ENCODE results near the gene THSD4. TPM values are rescaled to one million over a fixed set of nuclear protein-coding genes. Genes with fewer than 3 reads are reported as not detected.

THSD4 gene
- total and polyA plus RNA-seq, 2 of the 8 experiments (the other 6 are each of a cell fraction or from before 2014, with no cell fraction given), result 2.5 to 6.2 TPM

DNA sequence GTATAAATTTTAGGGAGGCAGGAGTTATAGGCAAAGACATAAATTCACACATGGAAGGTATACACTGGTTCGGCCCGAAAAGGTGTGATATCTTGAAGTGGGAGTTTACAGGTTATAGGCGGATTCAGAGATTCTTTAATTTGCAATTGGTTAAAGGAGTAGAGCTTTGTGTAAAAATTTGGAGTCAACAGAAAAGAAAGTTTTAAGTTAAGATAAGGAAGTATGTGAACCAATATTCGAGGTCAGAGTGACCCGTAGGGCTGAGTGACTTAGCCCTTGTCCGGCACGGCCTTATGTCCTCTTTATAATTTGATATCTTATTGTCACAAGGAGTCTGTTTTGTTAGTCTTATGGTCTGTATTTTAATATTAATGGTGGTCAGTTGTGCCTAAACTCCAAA, 10.6 kb upstream of the THSD4 start:
- no peaks in the 10 kb centered on the region for H3K79me2 ChIP-seq (ENCODE audit: control insufficient read depth in 1 of 2, insufficient read depth in 2 of 2, low read length in 2 of 2)
- CTCF ChIA-PET (ENCODE audit: partially characterized antibody), result interaction anchor here (1.4 to 2.5 kb wide), 5 partner anchors 9 to 94 kb away, joined by 3 to 15 read pairs (median 12); no protein-coding TSS in a partner anchor
- H3K4me1 ChIP-seq (replicated peaks in 1 of 4; ENCODE audit: control insufficient read depth in 3 of 4, insufficient read depth in 4 of 4, low read length in 3 of 4), result peaks cover 0 to 2% (median under 1%) of the 10 kb centered on the region in 4 experiments; a peak in 3 of 7 replicates
- H3K23me2 ChIP-seq (ENCODE audit: low read depth, low read length), result no peaks in the 10 kb centered on the region
- H4K8ac ChIP-seq (ENCODE audit: extremely low read depth, insufficient read depth, low read length), result no peak overlapping the region
- no peak overlapping the region for H2AK5ac ChIP-seq (ENCODE audit: low read depth, low read length)
- no peak overlapping the region for H3K4me3 ChIP-seq (ENCODE audit: extremely low read depth in 1 of 4, insufficient read depth in 2 of 4, low read depth in 3 of 4, low read length in 4 of 4)
- H3K79me1 ChIP-seq (ENCODE audit: low read depth, low read length), result no peaks in the 10 kb centered on the region
- H3K23ac ChIP-seq (ENCODE audit: insufficient read length), result no peak overlapping the region
- no peak for DNase-seq (ENCODE audit: low read depth in 1 of 2, low spot score in 2 of 2)
- 90% methylated on average over 7 of the region's 7 CpGs; no CpG with 5 or more reads in 1 of the 2 experiments for WGBS, 2 experiments (ENCODE audit: extremely low coverage in 1 of 2, insufficient coverage in 1 of 2, insufficient read length in 1 of 2, insufficient replicate concordance in 2 of 2, low coverage in 1 of 2, low lambda C conversion rate in 2 of 2, missing lambda C conversion rate in 1 of 2)
- no peak overlapping the region for H2BK5ac ChIP-seq (ENCODE audit: low read depth, low read length)
- no peak overlapping the region for H2BK15ac ChIP-seq (ENCODE audit: low read length)
- no peak overlapping the region for H3K56ac ChIP-seq (replicated peaks; ENCODE audit: insufficient read length, low read depth, low read length)
- H3K36me3 ChIP-seq (ENCODE audit: control insufficient read depth in 2 of 4, insufficient read depth in 4 of 4, low read length in 3 of 4), result no peaks in the 10 kb centered on the region
- POLR2A ChIA-PET (ENCODE audit: partially characterized antibody), result no interaction called here
- no peak overlapping the region for H2BK12ac ChIP-seq (ENCODE audit: low read depth, low read length)
- no peak overlapping the region for H4K5ac ChIP-seq (ENCODE audit: insufficient read length, low read depth, low read length)
- no peak overlapping the region for H3K27ac ChIP-seq (ENCODE audit: low read depth, low read length)
- H2BK20ac ChIP-seq (ENCODE audit: low read length), result no peak overlapping the region
- H3K4ac ChIP-seq (replicated peaks; ENCODE audit: insufficient read length, low read depth, low read length), result no peak overlapping the region
- H2BK120ac ChIP-seq (replicated peaks; ENCODE audit: low read depth, low read length), result no peak overlapping the region
- H3K4me2 ChIP-seq (ENCODE audit: insufficient read depth in 1 of 2, low read depth in 2 of 2, low read length in 2 of 2), result no peak overlapping the region
- no peak for TF ChIP-seq SRF (IDR thresholded peaks at IDR 0.05; ENCODE audit: low read depth, low read length)
- no peak for TF ChIP-seq TBP (IDR thresholded peaks at IDR 0.05; ENCODE audit: low read depth, low read length)
- no peak for TF ChIP-seq EGR1 (IDR thresholded peaks at IDR 0.05; ENCODE audit: borderline replicate concordance, low read depth, low read length)
- TF ChIP-seq SIX5 (IDR thresholded peaks at IDR 0.05; ENCODE audit: low read depth, low read length), result no peak
- TF ChIP-seq, protein P1, sequence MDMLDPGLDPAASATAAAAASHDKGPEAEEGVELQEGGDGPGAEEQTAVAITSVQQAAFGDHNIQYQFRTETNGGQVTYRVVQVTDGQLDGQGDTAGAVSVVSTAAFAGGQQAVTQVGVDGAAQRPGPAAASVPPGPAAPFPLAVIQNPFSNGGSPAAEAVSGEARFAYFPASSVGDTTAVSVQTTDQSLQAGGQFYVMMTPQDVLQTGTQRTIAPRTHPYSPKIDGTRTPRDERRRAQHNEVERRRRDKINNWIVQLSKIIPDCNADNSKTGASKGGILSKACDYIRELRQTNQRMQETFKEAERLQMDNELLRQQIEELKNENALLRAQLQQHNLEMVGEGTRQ (IDR thresholded peaks at IDR 0.05; ENCODE audit: low read length), result no peak
- no peak for TF ChIP-seq GABPA (IDR thresholded peaks at IDR 0.05; ENCODE audit: borderline replicate concordance, insufficient read depth, low read length)
- TF ChIP-seq, protein P2, sequence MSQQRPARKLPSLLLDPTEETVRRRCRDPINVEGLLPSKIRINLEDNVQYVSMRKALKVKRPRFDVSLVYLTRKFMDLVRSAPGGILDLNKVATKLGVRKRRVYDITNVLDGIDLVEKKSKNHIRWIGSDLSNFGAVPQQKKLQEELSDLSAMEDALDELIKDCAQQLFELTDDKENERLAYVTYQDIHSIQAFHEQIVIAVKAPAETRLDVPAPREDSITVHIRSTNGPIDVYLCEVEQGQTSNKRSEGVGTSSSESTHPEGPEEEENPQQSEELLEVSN (IDR thresholded peaks at IDR 0.05), result no peak
- TF ChIP-seq NRF1 (IDR thresholded peaks at IDR 0.05; ENCODE audit: low read depth, low read length), result no peak
- no peak for TF ChIP-seq JUN (IDR thresholded peaks at IDR 0.05; ENCODE audit: low read depth, low read length)
- no peak for TF ChIP-seq CTBP2 (IDR thresholded peaks at IDR 0.05; ENCODE audit: borderline replicate concordance, insufficient read depth, insufficient read length, low read length)
- no peak for TF ChIP-seq CEBPB (IDR thresholded peaks at IDR 0.05; ENCODE audit: low read depth, low read length)
- no peak overlapping the region for H3K18ac ChIP-seq (ENCODE audit: extremely low read depth, low read length)
- no peaks in the 10 kb centered on the region for H3K9me3 ChIP-seq (ENCODE audit: insufficient read depth in 2 of 2, low read depth in 1 of 2, low read length in 1 of 2)
- H3K14ac ChIP-seq (ENCODE audit: insufficient read length), result no peak overlapping the region
- H3K9ac ChIP-seq (replicated peaks in 1 of 4; ENCODE audit: extremely low read depth in 1 of 4, low read depth in 3 of 4, low read length in 3 of 4), result no peak overlapping the region
- no peaks in the 10 kb centered on the region for H4K20me1 ChIP-seq (replicated peaks in 1 of 2; ENCODE audit: control insufficient read depth in 1 of 2, insufficient read depth in 2 of 2, low read length in 2 of 2)
- H3K27me3 ChIP-seq (replicated peaks in 1 of 4; ENCODE audit: control insufficient read depth in 3 of 4, extremely low read depth in 1 of 4, insufficient read depth in 3 of 4, low read length in 3 of 4), result peaks cover 0 to 1% (median 0%) of the 10 kb centered on the region in 4 experiments; a peak in 1 of 7 replicates
- no peak overlapping the region for H2AFZ ChIP-seq (ENCODE audit: low read length)
- FAIRE-seq, result no peak
- no peak overlapping the region for H4K91ac ChIP-seq (replicated peaks; ENCODE audit: insufficient read length, low read length)

Measured in H1 (cell line).